ENCODE results near the gene PANX2. TPM values are rescaled to one million over a fixed set of nuclear protein-coding genes. Genes with fewer than 3 reads are reported as not detected.
A peak's percentile ranks its signal among the peaks of the same experiment; 100 is the strongest.

The PANX2 gene
- total and polyA plus RNA-seq, 2 experiments from 2014 or later: 2.8 to 5.1 TPM

DNA sequence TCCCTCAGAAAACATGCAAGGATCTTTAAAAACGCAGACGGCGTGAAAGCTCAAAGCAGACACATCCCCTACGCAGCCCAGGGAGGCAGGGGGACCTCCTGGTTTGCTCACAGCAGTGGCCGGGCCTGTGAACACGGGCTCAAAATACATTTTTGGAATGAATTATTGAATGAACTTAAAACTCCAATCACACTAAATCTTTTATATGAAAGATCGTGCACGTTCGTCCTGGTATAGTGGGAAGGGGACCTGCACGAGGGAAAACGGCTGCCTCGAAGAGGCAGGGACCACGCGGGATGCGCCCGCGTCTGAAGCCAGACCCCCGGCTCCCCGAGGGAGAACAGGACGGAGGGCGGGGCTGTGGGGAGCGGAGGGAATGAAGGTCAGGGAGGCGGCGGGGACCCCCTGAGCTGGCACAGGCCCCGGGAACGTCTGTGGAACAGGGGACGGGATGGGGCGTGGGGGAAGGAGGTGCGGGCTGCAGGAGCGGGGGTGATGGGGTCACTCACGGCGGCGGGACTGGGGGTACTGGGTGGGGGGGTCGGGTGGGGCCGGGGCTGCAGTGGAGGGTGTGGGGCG is 1.3 kb upstream of the PANX2 start:
- Histone ChIP-seq H4K20me1 (replicated peaks; ENCODE audit: insufficient read depth) (no peaks in the 10 kb centered on the region), H3K9me2 (ENCODE audit: insufficient read depth) (no peaks in the 10 kb centered on the region), H3F3A (replicated peaks; ENCODE audit: low read depth) (no peaks in the 10 kb centered on the region), H3K27me3 (ENCODE audit: insufficient read depth) (peaks cover 24% of the 10 kb centered on the region), H3K4me3 (peak overlapping the region; percentile 50), H3K27ac (ENCODE audit: low read depth) (no peak overlapping the region), H3K4me1 (ENCODE audit: insufficient read depth) (0 out of 2 replicates have a peak, but pooled peaks cover 7% of the 10 kb centered on the region), H3K36me3 (ENCODE audit: insufficient read depth) (no peaks in the 10 kb centered on the region), H3K4me2 (peak overlapping the region; percentile 79), H2AFZ (peak overlapping the region; percentile 81; the same call in 1 of the 2 replicates), H3K79me2 (replicated peaks; ENCODE audit: insufficient read depth) (no peaks in the 10 kb centered on the region)
- TF ChIP-seq EZH2 (IDR thresholded peaks at IDR 0.05; ENCODE audit: low read depth, unreplicated experiment): peak; percentile 50
- no peak for TF ChIP-seq EZH2phosphoT487 (IDR thresholded peaks at IDR 0.05; ENCODE audit: unreplicated experiment)
- Mint-ChIP-seq H3K36me3 (ENCODE audit: low read depth) (no peaks in the 10 kb centered on the region), H3K4me1 (peaks cover 3% of the 10 kb centered on the region; the same call in 2 of the 3 replicates), H3K9me3 (no peaks in the 10 kb centered on the region; the same call in 2 of the 3 replicates), H3K4me3 (peak overlapping the region; percentile 65), H3K27ac (no peak overlapping the region), H3K27me3 (ENCODE audit: insufficient read depth, low read depth, poor library complexity) (peaks cover 28% of the 10 kb centered on the region)
- ATAC-seq: peak; percentile 26
- DNase-seq (ENCODE audit: low spot score): peak; percentile 54

DNA sequence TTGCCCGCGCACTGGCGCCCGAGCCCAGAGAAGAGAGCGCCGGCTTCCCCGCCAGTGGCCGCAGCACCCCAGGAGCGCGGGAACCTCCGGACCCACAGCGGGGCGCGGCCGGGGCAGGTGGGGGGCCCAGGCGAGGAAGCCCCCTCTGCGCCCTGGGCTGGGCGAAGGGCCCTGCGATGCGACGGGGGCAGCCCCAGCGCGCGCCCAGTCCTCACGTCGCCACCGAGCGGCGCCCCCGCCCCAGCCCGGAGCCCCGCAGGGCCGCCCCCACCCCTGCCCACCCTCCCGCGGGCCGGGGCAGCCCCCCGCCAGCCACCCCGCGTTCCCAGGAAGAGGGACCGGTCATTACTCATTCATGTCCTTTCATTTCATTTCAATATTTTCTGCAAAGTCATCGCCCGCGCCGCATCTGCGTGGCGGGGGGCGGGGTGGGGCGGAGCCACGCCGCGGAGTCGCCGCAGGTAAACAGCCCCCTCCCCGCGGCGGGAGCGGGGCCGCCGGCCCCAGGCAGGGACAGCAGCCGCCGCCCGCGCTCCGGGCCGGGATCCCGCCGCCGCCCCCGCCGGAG is 673 bp upstream of the PANX2 start:
- H3F3A ChIP-seq (replicated peaks; ENCODE audit: low read depth): no peaks in the 10 kb centered on the region
- no peak overlapping the region for H3K27ac ChIP-seq (ENCODE audit: low read depth)
- Mint-ChIP-seq H3K4me3 (peak overlapping the region; percentile 65), H3K27ac (no peak overlapping the region), H3K27me3 (ENCODE audit: insufficient read depth, low read depth, poor library complexity) (peaks cover 27% of the 10 kb centered on the region), H3K4me1 (peaks cover 3% of the 10 kb centered on the region; the same call in 2 of the 3 replicates), H3K9me3 (no peaks in the 10 kb centered on the region; the same call in 2 of the 3 replicates), H3K36me3 (ENCODE audit: low read depth) (no peaks in the 10 kb centered on the region)
- TF ChIP-seq, protein P1, sequence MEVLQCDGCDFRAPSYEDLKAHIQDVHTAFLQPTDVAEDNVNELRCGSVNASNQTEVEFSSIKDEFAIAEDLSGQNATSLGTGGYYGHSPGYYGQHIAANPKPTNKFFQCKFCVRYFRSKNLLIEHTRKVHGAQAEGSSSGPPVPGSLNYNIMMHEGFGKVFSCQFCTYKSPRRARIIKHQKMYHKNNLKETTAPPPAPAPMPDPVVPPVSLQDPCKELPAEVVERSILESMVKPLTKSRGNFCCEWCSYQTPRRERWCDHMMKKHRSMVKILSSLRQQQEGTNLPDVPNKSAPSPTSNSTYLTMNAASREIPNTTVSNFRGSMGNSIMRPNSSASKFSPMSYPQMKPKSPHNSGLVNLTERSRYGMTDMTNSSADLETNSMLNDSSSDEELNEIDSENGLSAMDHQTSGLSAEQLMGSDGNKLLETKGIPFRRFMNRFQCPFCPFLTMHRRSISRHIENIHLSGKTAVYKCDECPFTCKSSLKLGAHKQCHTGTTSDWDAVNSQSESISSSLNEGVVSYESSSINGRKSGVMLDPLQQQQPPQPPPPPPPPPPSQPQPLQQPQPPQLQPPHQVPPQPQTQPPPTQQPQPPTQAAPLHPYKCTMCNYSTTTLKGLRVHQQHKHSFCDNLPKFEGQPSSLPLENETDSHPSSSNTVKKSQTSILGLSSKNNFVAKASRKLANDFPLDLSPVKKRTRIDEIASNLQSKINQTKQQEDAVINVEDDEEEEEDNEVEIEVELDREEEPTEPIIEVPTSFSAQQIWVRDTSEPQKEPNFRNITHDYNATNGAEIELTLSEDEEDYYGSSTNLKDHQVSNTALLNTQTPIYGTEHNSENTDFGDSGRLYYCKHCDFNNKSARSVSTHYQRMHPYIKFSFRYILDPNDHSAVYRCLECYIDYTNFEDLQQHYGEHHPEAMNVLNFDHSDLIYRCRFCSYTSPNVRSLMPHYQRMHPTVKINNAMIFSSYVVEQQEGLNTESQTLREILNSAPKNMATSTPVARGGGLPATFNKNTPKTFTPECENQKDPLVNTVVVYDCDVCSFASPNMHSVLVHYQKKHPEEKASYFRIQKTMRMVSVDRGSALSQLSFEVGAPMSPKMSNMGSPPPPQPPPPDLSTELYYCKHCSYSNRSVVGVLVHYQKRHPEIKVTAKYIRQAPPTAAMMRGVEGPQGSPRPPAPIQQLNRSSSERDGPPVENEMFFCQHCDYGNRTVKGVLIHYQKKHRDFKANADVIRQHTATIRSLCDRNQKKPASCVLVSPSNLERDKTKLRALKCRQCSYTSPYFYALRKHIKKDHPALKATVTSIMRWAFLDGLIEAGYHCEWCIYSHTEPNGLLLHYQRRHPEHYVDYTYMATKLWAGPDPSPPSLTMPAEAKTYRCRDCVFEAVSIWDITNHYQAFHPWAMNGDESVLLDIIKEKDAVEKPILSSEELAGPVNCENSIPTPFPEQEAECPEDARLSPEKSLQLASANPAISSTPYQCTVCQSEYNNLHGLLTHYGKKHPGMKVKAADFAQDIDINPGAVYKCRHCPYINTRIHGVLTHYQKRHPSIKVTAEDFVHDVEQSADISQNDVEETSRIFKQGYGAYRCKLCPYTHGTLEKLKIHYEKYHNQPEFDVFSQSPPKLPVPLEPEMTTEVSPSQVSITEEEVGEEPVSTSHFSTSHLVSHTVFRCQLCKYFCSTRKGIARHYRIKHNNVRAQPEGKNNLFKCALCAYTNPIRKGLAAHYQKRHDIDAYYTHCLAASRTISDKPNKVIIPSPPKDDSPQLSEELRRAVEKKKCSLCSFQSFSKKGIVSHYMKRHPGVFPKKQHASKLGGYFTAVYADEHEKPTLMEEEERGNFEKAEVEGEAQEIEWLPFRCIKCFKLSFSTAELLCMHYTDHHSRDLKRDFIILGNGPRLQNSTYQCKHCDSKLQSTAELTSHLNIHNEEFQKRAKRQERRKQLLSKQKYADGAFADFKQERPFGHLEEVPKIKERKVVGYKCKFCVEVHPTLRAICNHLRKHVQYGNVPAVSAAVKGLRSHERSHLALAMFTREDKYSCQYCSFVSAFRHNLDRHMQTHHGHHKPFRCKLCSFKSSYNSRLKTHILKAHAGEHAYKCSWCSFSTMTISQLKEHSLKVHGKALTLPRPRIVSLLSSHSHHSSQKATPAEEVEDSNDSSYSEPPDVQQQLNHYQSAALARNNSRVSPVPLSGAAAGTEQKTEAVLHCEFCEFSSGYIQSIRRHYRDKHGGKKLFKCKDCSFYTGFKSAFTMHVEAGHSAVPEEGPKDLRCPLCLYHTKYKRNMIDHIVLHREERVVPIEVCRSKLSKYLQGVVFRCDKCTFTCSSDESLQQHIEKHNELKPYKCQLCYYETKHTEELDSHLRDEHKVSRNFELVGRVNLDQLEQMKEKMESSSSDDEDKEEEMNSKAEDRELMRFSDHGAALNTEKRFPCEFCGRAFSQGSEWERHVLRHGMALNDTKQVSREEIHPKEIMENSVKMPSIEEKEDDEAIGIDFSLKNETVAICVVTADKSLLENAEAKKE (CRISPR knock-in tag; IDR thresholded peaks at IDR 0.05): no peak
- TF ChIP-seq STAT1 (IDR thresholded peaks at IDR 0.05; ENCODE audit: unreplicated experiment) (no peak), ZNF114 (CRISPR knock-in tag; IDR thresholded peaks at IDR 0.05) (no peak), NANOG (IDR thresholded peaks at IDR 0.05; ENCODE audit: borderline replicate concordance) (no peak), ZNF331 (CRISPR knock-in tag; IDR thresholded peaks at IDR 0.05; ENCODE audit: low read depth) (no peak)
- TF ChIP-seq, protein P2, sequence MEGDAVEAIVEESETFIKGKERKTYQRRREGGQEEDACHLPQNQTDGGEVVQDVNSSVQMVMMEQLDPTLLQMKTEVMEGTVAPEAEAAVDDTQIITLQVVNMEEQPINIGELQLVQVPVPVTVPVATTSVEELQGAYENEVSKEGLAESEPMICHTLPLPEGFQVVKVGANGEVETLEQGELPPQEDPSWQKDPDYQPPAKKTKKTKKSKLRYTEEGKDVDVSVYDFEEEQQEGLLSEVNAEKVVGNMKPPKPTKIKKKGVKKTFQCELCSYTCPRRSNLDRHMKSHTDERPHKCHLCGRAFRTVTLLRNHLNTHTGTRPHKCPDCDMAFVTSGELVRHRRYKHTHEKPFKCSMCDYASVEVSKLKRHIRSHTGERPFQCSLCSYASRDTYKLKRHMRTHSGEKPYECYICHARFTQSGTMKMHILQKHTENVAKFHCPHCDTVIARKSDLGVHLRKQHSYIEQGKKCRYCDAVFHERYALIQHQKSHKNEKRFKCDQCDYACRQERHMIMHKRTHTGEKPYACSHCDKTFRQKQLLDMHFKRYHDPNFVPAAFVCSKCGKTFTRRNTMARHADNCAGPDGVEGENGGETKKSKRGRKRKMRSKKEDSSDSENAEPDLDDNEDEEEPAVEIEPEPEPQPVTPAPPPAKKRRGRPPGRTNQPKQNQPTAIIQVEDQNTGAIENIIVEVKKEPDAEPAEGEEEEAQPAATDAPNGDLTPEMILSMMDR (conservative IDR thresholded peaks at IDR 0.05; ENCODE audit: low read depth in 2 of 2): 0 out of 4 replicates have a peak, but pooled peaks of 1 of the 2 experiments have one; percentile 4
- H3K79me2 ChIP-seq (replicated peaks; ENCODE audit: insufficient read depth): no peaks in the 10 kb centered on the region
- H3K27me3 ChIP-seq (ENCODE audit: insufficient read depth): peaks cover 24% of the 10 kb centered on the region
- no peaks in the 10 kb centered on the region for H3K36me3 ChIP-seq (ENCODE audit: insufficient read depth)
- no peak overlapping the region for H2AFZ ChIP-seq
- no peaks in the 10 kb centered on the region for H4K20me1 ChIP-seq (replicated peaks; ENCODE audit: insufficient read depth)
- peak; percentile 48 for DNase-seq (ENCODE audit: low spot score)
- peak; percentile 43 for ATAC-seq
- H3K4me3 ChIP-seq: peak overlapping the region; percentile 50; the same call in 1 of the 2 replicates
- H3K9me2 ChIP-seq (ENCODE audit: insufficient read depth): no peaks in the 10 kb centered on the region
- H3K4me2 ChIP-seq: no peak overlapping the region; the same call in 1 of the 2 replicates
- H3K4me1 ChIP-seq (ENCODE audit: insufficient read depth): 0 out of 2 replicates have a peak, but pooled peaks cover 7% of the 10 kb centered on the region
